ENCODE data around the gene SPEM3.

SPEM3 gene

DNA sequence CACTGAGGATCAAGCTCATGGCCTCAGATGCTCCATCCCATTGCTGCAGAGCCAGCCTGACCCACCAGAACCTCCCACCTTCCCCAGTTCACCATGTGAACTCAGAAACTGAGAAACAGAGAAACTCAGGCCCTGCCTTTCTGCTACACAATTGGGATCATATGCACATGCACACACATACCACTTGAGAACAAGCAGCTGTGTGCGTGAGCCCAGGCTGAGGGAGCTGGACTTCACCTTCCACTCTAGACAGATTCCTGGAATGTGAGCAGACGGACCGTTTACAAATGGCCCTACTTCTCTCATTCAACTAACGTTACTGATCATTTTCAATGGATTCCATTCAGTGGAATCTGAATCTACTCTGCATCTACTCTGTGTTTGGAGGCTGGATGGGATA, 5.0 kb upstream of the SPEM3 start:
- DNase-seq, result no peak

DNA sequence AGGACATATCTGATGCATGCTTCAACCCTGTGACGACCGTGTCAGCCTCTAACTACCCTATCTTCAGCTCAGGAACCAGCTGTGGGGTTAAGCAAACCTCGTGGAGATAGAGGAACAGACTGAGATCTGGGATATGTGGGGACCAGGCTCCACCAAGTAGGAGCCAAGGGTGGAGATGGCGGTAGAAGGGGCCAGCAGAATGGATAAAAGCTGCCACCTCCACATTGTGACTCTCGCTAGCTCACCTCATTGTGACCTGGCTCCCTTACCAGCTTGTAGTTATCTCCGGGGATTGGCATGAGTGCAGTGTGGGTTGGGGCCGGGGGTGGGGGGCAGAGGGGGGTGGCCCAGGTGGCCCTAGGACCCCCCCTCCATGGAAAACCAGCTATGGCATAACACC, 3.3 kb upstream of the SPEM3 start, which contains the start of gene SPEM2:
SPEM2 (plus strand) TSS at position 301 of the 400 bp plus-strand sequence; CDS start at position 374, 73 bp downstream.
- DNase-seq, result no peak

DNA sequence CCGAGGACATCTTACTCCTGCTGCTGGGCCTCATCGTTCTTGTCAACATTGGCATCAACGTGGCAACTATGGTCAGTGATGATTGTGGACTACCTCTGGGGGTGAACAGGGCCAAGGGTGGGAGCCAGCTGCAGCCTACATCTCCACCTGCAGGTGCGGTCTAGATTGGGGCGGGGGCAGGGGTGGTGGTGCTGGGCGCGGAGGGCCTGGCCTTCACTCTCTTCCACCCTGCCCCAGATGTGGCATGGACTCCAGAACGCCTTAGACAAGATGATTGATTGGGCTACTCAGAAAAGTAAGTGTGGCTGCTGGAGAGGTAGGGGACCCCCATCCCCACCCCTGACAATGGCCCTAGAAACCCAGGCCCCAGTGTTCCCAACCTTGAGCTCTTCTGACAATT, 2.9 kb upstream of the SPEM3 start:
- DNase-seq, result no peak

DNA sequence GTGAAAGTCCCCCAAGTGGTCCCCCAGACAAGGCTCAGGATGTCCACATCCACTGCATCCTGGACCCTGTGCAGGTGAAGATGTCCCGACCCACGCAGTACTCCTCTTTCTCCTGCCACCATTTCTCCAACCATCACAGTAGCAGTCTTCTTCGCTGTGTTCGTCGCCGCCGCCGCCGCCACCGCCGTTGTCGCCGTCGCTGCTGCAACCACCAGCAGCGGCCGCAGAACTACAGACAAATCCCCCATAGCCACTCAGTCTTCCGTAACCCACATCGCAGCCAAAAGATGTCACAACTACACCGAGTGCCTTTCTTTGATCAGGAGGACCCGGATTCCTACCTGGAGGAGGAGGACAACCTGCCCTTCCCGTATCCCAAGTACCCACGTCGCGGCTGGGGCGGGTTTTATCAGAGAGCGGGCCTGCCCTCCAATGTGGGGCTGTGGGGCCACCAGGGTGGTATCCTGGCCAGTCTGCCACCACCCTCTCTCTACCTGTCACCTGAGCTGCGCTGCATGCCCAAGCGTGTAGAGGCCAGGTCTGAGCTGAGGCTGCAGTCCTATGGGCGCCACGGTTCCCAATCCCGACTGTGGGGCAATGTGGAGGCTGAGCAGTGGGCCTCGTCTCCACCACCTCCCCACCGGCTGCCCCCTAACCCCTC, 2.3 kb upstream of the SPEM3 start:
- no peak for DNase-seq

GRCh38 chr17:7426896-7427489, 1.7 kb upstream of the SPEM3 start:
- DNase-seq, result no peak

DNA sequence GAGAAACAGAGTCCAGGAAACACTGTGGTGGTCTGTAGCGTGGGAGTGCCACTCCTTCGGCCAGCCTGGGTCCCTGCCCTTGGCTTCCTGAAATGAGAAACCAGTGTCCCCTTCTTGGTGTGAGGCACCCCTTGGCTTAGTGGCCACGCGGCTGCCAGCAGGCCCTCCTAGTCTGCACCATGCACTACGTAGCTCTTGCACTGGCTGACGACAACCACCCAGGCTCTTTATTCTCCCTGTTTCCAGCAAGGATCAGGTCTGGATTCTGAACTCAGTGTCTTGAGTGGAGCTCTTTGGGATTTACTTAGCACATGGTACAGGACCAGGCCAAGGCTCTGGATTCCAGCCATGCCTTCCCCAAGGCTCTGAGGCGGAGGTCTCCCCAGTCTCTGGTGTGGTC, 1.1 kb upstream of the SPEM3 start:
- DNase-seq, result no peak

GRCh38 chr17:7429722-7430121, 1.1 kb downstream of the SPEM3 start:
- no peak for DNase-seq

DNA sequence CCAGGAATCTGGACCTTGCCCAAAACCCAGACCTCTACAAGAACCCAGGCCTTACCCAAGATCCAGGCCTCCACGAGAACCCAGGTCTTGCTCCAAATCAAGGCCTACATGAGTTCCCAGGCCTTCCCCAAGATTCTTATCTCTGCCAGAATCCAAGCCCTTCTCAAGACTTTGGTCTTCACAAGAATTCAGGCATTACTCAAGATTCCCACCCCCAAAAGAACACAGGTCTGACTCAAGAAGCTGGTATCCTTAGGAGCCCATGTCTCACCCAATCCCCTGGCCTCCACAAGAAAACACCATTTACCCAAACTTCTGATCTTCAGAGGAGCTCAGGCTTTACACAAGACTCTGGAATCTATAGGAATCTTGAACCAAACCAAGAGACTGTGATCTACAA, 2.6 kb downstream of the SPEM3 start:
- no peak for DNase-seq

DNA sequence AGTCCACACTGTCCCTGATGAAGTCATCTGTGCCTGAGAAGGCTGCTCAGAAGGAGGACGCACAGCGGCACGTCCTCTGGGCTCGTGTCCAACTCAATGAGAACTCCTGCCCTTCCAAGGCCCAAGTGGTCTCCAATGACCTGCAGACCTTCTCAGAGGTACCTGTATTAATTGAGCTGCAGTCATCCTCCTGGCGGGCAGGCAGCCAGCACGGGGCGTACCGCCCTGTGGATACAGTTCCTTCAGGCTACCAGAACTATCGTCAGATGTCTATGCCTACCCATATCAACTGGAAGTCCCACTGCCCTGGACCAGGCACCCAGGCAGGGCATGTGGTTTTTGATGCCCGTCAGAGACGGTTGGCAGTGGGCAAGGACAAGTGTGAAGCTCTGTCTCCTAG, 3.6 kb downstream of the SPEM3 start:
- DNase-seq, result no peak

GRCh38 chr17:7435676-7436555, 7.3 kb downstream of the SPEM3 start:
- DNase-seq, result no peak

DNA sequence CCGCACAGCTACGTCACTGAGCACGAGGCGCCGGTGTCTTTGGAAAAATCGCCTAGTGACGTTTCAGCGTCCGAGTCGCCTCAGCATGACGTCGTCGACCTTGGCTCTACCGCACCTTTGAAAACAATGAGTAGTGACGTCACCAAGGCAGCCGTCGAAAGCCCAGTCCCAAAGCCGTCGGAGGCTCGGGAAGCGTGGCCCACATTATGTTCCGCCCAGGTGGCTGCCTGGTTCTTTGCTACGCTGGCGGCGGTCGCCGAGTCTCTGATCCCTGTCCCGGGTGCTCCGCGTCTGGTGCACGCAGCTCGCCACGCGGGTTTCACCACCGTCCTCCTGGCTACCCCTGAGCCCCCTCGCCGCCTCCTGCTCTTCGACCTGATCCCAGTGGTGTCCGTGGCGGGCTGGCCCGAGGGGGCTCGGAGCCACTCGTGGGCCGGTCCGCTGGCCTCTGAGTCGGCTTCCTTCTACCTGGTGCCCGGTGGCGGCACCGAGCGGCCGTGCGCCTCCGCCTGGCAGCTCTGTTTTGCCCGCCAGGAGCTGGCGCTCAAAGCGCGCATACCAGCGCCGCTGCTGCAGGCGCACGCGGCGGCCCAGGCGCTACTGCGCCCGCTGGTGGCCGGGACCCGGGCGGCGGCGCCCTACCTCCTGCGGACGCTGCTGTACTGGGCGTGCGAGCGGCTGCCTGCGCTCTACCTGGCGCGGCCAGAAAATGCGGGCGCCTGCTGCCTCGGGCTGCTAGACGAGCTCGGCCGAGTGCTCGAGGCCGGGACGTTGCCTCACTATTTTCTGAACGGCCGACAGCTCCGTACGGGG, 8.1 kb downstream of the SPEM3 start:
- DNase-seq, result peak; percentile 66

- DNase-seq, result no peak
These were observed 8.8 kb downstream of the SPEM3 start for GRCh38 chr17:7437369-7437863.

DNA sequence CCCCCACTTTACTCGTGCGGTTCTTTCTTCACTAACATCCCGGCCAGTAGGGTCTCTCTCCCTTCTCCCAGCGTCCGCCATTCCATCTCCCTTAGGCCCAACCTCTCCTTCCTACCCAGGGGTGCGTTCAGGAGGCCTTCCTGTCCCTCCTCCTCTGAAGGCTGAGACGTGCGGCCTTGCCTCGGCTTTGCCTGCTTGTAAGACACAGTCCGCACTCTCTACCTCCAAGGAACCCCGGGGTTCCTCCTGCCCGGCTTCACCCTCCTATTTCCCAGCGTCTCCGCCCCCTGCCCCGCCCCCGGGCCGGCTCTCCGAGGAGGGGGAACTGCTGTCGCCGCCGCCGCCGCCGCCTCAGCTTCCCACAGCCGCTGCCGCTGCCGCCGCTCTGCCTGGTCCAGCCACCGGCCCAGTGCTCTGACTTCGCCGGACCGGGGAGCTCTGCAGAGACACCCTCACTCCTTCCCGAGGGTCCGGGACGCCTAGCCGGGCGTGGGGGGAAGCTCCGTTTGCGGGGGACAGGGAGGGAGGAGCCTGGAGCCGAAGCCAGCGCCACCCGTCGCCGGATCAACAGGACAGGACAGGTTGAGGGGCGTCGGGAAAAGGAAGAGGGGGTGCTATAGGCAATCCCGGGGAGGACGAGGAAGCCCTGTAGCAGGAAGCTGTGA, 9.4 kb downstream of the SPEM3 start:
- DNase-seq, result no peak

DNA sequence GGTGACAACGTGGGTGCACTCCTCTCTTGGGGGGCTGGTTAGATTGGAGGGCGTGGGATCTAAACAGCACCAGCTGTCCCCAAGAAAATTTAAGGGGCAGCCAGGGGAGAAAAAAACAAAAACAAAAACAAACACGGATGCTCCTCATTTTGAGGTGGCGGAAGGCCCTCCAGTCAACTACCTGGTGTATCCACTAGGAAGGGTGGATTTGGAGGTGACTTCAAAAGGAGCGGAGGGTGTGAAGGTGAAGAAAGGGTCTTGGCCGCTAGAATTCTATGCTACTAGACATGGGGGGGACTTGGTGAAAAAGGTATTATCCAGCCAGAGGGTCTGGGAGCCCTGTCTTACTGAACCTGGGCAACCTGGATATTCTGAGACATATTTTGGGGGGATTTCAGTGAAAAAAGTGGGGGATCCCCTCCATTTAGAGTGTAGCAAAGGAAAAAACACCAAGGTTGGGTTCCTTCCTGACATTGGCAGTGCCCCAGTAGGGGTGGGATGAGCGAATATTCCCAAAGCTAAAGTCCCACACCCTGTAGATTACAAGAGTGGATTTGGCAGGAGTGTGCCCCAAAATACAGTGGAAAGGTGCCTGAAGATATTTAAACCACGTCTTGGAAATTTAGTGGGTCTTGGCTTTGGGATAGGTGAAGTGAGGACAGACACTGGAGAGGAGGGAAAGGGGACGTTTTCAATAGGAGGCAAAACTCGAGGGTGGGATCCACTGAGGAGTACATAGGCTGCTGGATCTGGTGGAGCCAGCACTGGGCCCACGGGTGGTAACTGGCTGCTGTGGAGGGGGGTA, 10.2 kb downstream of the SPEM3 start:
- DNase-seq, result no peak

DNA sequence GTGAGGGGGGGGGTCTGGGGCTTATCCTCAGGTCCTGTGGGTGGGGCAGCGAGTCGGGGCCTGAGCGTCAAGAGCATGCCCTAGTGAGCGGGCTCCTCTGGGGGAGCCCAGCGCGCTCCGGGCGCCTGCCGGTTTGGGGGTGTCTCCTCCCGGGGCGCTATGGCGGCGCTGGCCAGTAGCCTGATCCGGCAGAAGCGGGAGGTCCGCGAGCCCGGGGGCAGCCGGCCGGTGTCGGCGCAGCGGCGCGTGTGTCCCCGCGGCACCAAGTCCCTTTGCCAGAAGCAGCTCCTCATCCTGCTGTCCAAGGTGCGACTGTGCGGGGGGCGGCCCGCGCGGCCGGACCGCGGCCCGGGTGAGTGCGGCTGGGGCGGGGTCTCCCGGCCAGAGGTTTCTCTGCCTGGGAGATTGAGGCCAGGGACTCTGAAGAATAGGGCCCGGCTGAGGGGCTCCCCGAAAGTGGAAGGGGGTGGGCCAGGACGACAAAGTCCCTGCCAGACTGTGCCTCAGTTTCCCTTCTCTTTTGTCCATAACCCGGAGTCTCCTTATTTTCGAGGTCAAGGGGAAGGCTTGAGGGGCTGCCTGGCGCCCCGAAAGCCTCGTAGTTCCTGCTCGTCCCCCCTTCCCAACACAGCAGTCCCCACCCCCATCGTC, 10.9 kb downstream of the SPEM3 start, which contains the start of gene FGF11:
FGF11 (plus strand) TSS at position 51 of the 651 bp plus-strand sequence; CDS start at position 160, 109 bp downstream.
- no peak for DNase-seq

GRCh38 chr17:7440113-7440833, 11.6 kb downstream of the SPEM3 start:
- no peak for DNase-seq

DNA sequence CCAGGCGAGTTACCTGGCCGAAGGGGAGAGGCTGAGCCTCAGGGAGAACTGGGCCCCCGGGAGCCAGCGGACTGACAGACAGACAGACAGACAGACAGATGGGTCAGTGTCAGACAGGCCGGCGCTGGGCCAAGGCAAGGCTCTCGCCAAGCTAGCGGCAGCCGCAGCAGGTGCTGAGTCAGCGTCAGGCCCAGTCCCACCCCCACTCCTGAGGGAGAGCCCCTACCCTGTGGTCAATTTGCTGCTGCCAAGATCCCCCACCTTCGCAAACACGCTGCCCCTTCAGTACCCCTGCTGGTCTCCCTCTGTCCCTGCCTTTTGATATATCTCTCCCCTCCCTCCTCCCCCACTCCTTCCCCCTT, 12.2 kb downstream of the SPEM3 start:
- DNase-seq, result no peak

GRCh38 chr17:7441266-7441665, 12.6 kb downstream of the SPEM3 start:
- no peak for DNase-seq

GRCh38 chr17:7442142-7442541, 13.5 kb downstream of the SPEM3 start:
- no peak for DNase-seq
